Nephron progenitor cell (in vitro differentiated cells): Measurements from ENCODE around the gene PHF23.

Experiments
- DNase-seq: peaks from one replicate; pipeline ENCODE4 v3.0.0; 2021
- H3K27ac Mint-ChIP-seq: 2 replicates; pipeline ENCODE4 v1.8.0; 2021; ENCODE audit warnings: mild to moderate bottlenecking, moderate library complexity, mixed read lengths
- H3K27me3 Mint-ChIP-seq: 2 replicates; pipeline ENCODE4 v1.8.0; 2021; ENCODE audit warnings: mild to moderate bottlenecking, low read depth, mixed read lengths; ENCODE audit not compliant: poor library complexity
- H3K36me3 Mint-ChIP-seq: 2 replicates; pipeline ENCODE4 v1.8.0; 2021; ENCODE audit warnings: low read depth, mixed read lengths
- H3K4me1 Mint-ChIP-seq: 2 replicates; pipeline ENCODE4 v1.8.0; 2021; ENCODE audit warnings: mixed read lengths
- H3K4me3 Mint-ChIP-seq: 2 replicates; pipeline ENCODE4 v1.8.0; 2021; ENCODE audit warnings: mild to moderate bottlenecking, moderate library complexity, mixed read lengths
- H3K9me3 Mint-ChIP-seq: 2 replicates; pipeline ENCODE4 v1.8.0; 2021; ENCODE audit warnings: mild to moderate bottlenecking, moderate library complexity, mixed read lengths
- CTCF ChIP-seq: fragments of 200-600 bp; sonication (generic); IDR thresholded peaks from 2 replicates; pipeline ENCODE4 v1.5.0; 2021; ENCODE audit warnings: antibody characterized with exemption

Gene PHF23

GRCh38 chr17:7281953-7282751, 42.9 kb upstream of the PHF23 start:
- H3K9me3 Mint-ChIP-seq, result no peaks in the 10 kb centered on the region
- H3K27me3 Mint-ChIP-seq, result peaks cover 25% of the 10 kb centered on the region
- peak; percentile 63 for DNase-seq
- no peak overlapping the region for H3K27ac Mint-ChIP-seq
- peaks cover 45% of the 10 kb centered on the region for H3K4me1 Mint-ChIP-seq
- peaks cover 9% of the 10 kb centered on the region for H3K36me3 Mint-ChIP-seq
- TF ChIP-seq CTCF, result no peak
- H3K4me3 Mint-ChIP-seq, result peak overlapping the region; percentile 84

- Mint-ChIP-seq H3K4me1 (peaks cover 37% of the 10 kb centered on the region), H3K27ac (no peak within 1 kb of the TSS), H3K27me3 (peaks cover 26% of the 10 kb centered on the region), H3K9me3 (no peaks in the 10 kb centered on the region), H3K36me3 (peaks cover 7% of the 10 kb centered on the region), H3K4me3 (peak within 1 kb of the TSS; percentile 84)
- no peak for TF ChIP-seq CTCF
- peak; percentile 99 for DNase-seq
Measured at GRCh38 chr17:7281074-7281952, 42.1 kb upstream of the PHF23 start, which contains the start of gene SLC2A4. Gene SLC2A4, plus strand, starts transcription at chr17:7281718. Its CDS starts 217 bp downstream, at chr17:7281935.

GRCh38 chr17:7280519-7281073, 41.3 kb upstream of the PHF23 start:
- Mint-ChIP-seq H3K27me3 (peaks cover 28% of the 10 kb centered on the region), H3K4me1 (peaks cover 31% of the 10 kb centered on the region)

GRCh38 chr17:7279448-7279847, 40.2 kb upstream of the PHF23 start:
- Mint-ChIP-seq H3K27me3 (peaks cover 31% of the 10 kb centered on the region), H3K4me1 (peaks cover 31% of the 10 kb centered on the region)

More at GRCh38 chr17:7280519-7281073, 41.3 kb upstream of the PHF23 start:
- Mint-ChIP-seq H3K4me3 (peak overlapping the region; percentile 84), H3K9me3 (no peaks in the 10 kb centered on the region), H3K27ac (no peak overlapping the region), H3K36me3 (peaks cover under 1% of the 10 kb centered on the region)
- peak; percentile 86 for DNase-seq
- TF ChIP-seq CTCF, result peak; percentile 77

GRCh38 chr17:7266784-7267183, 27.5 kb upstream of the PHF23 start:
- Mint-ChIP-seq H3K27ac (no peak overlapping the region), H3K4me3 (no peak overlapping the region)

More at GRCh38 chr17:7279448-7279847, 40.2 kb upstream of the PHF23 start:
- Mint-ChIP-seq H3K9me3 (no peaks in the 10 kb centered on the region), H3K4me3 (no peak overlapping the region), H3K27ac (no peak overlapping the region), H3K36me3 (no peaks in the 10 kb centered on the region)
- no peak for DNase-seq
- TF ChIP-seq CTCF, result no peak

More at GRCh38 chr17:7266784-7267183, 27.5 kb upstream of the PHF23 start:
- Mint-ChIP-seq H3K4me1 (peaks cover 41% of the 10 kb centered on the region), H3K9me3 (no peaks in the 10 kb centered on the region), H3K27me3 (peaks cover 67% of the 10 kb centered on the region), H3K36me3 (no peaks in the 10 kb centered on the region)
- no peak for TF ChIP-seq CTCF
- no peak for DNase-seq
